22Rv1 (cell line): ENCODE measurements around the gene AHSA1.

ENCODE experiments used
- ZFX ChIP-seq: fragments of 450-650 bp; IDR thresholded peaks from 2 replicates; pipeline ENCODE4 v1.6.1; 2017; ENCODE audit warnings: antibody characterized with exemption, borderline replicate concordance
- TF ChIP-seq, protein P1 (sequence below): fragments of 450-650 bp; IDR thresholded peaks from 2 replicates; pipeline ENCODE4 v1.5.1; 2017; ENCODE audit warnings: mild to moderate bottlenecking

GRCh38 chr14:77478029-77478428, 20.1 kb downstream of the AHSA1 start:
- TF ChIP-seq, protein P1, sequence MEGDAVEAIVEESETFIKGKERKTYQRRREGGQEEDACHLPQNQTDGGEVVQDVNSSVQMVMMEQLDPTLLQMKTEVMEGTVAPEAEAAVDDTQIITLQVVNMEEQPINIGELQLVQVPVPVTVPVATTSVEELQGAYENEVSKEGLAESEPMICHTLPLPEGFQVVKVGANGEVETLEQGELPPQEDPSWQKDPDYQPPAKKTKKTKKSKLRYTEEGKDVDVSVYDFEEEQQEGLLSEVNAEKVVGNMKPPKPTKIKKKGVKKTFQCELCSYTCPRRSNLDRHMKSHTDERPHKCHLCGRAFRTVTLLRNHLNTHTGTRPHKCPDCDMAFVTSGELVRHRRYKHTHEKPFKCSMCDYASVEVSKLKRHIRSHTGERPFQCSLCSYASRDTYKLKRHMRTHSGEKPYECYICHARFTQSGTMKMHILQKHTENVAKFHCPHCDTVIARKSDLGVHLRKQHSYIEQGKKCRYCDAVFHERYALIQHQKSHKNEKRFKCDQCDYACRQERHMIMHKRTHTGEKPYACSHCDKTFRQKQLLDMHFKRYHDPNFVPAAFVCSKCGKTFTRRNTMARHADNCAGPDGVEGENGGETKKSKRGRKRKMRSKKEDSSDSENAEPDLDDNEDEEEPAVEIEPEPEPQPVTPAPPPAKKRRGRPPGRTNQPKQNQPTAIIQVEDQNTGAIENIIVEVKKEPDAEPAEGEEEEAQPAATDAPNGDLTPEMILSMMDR: no peak
- no peak for TF ChIP-seq ZFX
